Hepatocyte (in vitro differentiated cells): ENCODE results near the gene ZNF8.

Experiments
- CTCF ChIP-seq: fragments of 200-600 bp; sonication (generic); IDR thresholded peaks from 2 replicates; pipeline ENCODE4 v1.5.1; 2016; ENCODE audit warnings: antibody characterized with exemption, mild to moderate bottlenecking; ENCODE audit not compliant: poor library complexity
- EZH2 ChIP-seq: fragments of 200-600 bp; sonication (generic); IDR thresholded peaks from 2 replicates; pipeline ENCODE4 v1.6.1; 2016; ENCODE audit warnings: antibody characterized with exemption, mild to moderate bottlenecking, borderline replicate concordance
- EZH2phosphoT487 ChIP-seq: fragments of 200-600 bp; sonication (generic); IDR thresholded peaks from one replicate; pipeline ENCODE4 v1.6.1; 2018; ENCODE audit warnings: antibody characterized with exemption, mild to moderate bottlenecking, low read depth, moderate library complexity; ENCODE audit not compliant: unreplicated experiment, severe bottlenecking

- no peak for TF ChIP-seq CTCF
- TF ChIP-seq EZH2, result no peak
- TF ChIP-seq EZH2phosphoT487, result no peak
Measured at GRCh38 chr19:58350871-58351557, 72.3 kb downstream of the ZNF8 start.
